HepG2 (cell line): Measurements from ENCODE around the gene FRMD8. TPM values are rescaled to one million over a fixed set of nuclear protein-coding genes. Genes with fewer than 3 reads are reported as not detected.

Experiments used
- ATF1 ChIP-seq: IDR thresholded peaks from 2 replicates; pipeline ENCODE4 v1.6.1; 2016; ENCODE audit warnings: mild to moderate bottlenecking, control low read depth
- GZF1 ChIP-seq: sonication (generic); formaldehyde crosslinking; IDR thresholded peaks from 2 replicates; pipeline ENCODE4 v1.5.1; 2020; ENCODE audit warnings: mild to moderate bottlenecking, missing genetic modification reagents
- HDAC2 ChIP-seq: sonication (generic); formaldehyde crosslinking; IDR thresholded peaks from 2 replicates; pipeline ENCODE4 v1.4.0; 2020; ENCODE audit warnings: missing genetic modification reagents
- MXI1 ChIP-seq: IDR thresholded peaks from 3 replicates; pipeline ENCODE4 v1.6.1; 2012; ENCODE audit warnings: low read depth, low read length, inconsistent platforms, borderline replicate concordance
- PAX8 ChIP-seq: sonication (generic); formaldehyde crosslinking; IDR thresholded peaks from 2 replicates; pipeline ENCODE4 v1.8.0; 2022; ENCODE audit warnings: mild to moderate bottlenecking, missing genetic modification reagents, borderline replicate concordance
- RAD21 ChIP-seq: fragments of 450-650 bp; formaldehyde crosslinking; IDR thresholded peaks from 2 replicates; pipeline ENCODE4 v1.5.0; 2020; ENCODE audit warnings: mild to moderate bottlenecking
- SMC3 ChIP-seq: IDR thresholded peaks from 2 replicates; pipeline ENCODE4 v1.6.1; 2011; ENCODE audit warnings: low read length, improper control_type of control experiment
- SP4 ChIP-seq: sonication (generic); formaldehyde crosslinking; IDR thresholded peaks from 2 replicates; pipeline ENCODE4 v1.8.1; 2023; ENCODE audit warnings: mild to moderate bottlenecking, missing genetic modification reagents
- ZC3H13 ChIP-seq: sonication (generic); formaldehyde crosslinking; IDR thresholded peaks from 2 replicates; pipeline ENCODE4 v1.8.1; 2023; ENCODE audit warnings: mild to moderate bottlenecking, missing genetic modification reagents, moderate library complexity
- ZNF607 ChIP-seq: sonication (generic); formaldehyde crosslinking; IDR thresholded peaks from 2 replicates; pipeline ENCODE4 v1.5.1; 2020; ENCODE audit warnings: missing genetic modification reagents, mild to moderate bottlenecking, borderline replicate concordance
- polyA plus RNA-seq, 8 experiments: library from polyadenylated mRNA; depleted of rRNA in 3 of 8; stranded (reverse) in 7 of 8; unstranded in 1 of 8; fragments of >200 nt; fragmentation: Illumina TruSeq in 4 of 8; extraction: Trizol in 4 of 8; gene quantifications; 2 replicates each; pipeline versions ENCODE4 v1.2.1 to v1.2.3, GENCODE V29; 2011 to 2016; ENCODE audit warnings: low read depth in 4 of 8, missing spikeins in 1 of 8, mixed read lengths in 1 of 8; ENCODE audit not compliant: insufficient read depth in 1 of 8
- total RNA-seq, 5 experiments: library from RNA; depleted of rRNA; stranded (reverse); fragments of >200 nt; fragmentation: Illumina TruSeq; extraction: Trizol; gene quantifications; 2 replicates each; pipeline ENCODE4 v1.2.3, GENCODE V29; 2016; ENCODE audit warnings: low read depth in 1 of 5
- TF ChIP-seq, protein P1 (sequence below): IDR thresholded peaks from 2 replicates; pipeline ENCODE4 v1.6.1; 2016; ENCODE audit warnings: missing genetic modification reagents, missing compliant biosample characterization
- TF ChIP-seq, protein P2 (sequence below): sonication (generic); formaldehyde crosslinking; IDR thresholded peaks from 2 replicates; pipeline ENCODE4 v1.5.0; 2020; ENCODE audit warnings: mild to moderate bottlenecking, missing genetic modification reagents, borderline replicate concordance
- TF ChIP-seq, protein P3 (sequence below), 2 experiments: sonication (generic) in 1 of 2; formaldehyde crosslinking in 1 of 2; IDR thresholded peaks; 2 replicates each; pipeline versions ENCODE4 v1.5.1 to v1.6.1; 2011 to 2020; ENCODE audit warnings: borderline replicate concordance in 1 of 2, low read depth in 1 of 2, low read length in 1 of 2, mild to moderate bottlenecking in 1 of 2, missing genetic modification reagents in 1 of 2, moderate library complexity in 1 of 2
- TF ChIP-seq, protein P4 (sequence below): sonication (generic); IDR thresholded peaks from 2 replicates; pipeline ENCODE4 v1.6.1; 2016; ENCODE audit warnings: low read depth, borderline replicate concordance
- TF ChIP-seq, protein P5 (sequence below): sonication (generic); formaldehyde crosslinking; IDR thresholded peaks from 2 replicates; pipeline ENCODE4 v1.5.0; 2020; ENCODE audit warnings: missing genetic modification reagents
- TF ChIP-seq, protein P6 (sequence below): sonication (generic); formaldehyde crosslinking; IDR thresholded peaks from 2 replicates; pipeline ENCODE4 v1.8.1; 2023; ENCODE audit warnings: mild to moderate bottlenecking, moderate library complexity, missing genetic modification reagents
- TF ChIP-seq, protein P7 (sequence below): sonication (generic); formaldehyde crosslinking; IDR thresholded peaks from 2 replicates; pipeline ENCODE4 v1.5.0; 2020; ENCODE audit warnings: mild to moderate bottlenecking, missing genetic modification reagents, moderate library complexity

Gene FRMD8
- total and polyA plus RNA-seq, 2 of the 13 experiments (the other 11 are each of a cell fraction or from before 2014, with no cell fraction given), result 5.8 to 20.6 TPM

DNA sequence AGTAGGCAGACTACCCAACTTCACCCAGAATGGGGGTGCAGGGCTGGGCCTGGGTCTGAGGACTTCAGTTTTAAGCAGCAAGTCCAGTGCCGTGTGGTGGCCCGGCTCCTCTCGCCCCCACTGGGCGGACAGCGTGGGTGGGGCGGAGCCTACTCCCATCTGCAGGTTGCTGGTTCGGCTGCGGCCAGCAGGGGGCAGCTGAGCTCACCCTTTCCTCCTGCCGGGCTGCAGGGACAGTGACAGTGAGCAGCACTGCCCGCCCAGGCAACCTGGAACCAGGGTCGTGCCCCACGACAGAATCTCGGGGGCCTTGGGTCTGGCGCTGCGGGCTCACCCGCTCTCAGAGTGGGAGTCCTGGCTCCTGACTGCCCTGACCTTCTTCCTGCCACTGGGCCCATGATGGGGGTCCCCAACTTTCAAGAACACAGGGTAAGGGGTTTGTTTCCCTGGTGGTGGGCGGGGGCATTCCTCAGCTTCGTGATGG, 29.9 kb downstream of the FRMD8 start (continued):
- TF ChIP-seq, protein P1, sequence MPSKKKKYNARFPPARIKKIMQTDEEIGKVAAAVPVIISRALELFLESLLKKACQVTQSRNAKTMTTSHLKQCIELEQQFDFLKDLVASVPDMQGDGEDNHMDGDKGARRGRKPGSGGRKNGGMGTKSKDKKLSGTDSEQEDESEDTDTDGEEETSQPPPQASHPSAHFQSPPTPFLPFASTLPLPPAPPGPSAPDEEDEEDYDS (CRISPR knock-in tag), result peak; percentile 29; the same call in 1 of the 2 replicates
- TF ChIP-seq, protein P2, sequence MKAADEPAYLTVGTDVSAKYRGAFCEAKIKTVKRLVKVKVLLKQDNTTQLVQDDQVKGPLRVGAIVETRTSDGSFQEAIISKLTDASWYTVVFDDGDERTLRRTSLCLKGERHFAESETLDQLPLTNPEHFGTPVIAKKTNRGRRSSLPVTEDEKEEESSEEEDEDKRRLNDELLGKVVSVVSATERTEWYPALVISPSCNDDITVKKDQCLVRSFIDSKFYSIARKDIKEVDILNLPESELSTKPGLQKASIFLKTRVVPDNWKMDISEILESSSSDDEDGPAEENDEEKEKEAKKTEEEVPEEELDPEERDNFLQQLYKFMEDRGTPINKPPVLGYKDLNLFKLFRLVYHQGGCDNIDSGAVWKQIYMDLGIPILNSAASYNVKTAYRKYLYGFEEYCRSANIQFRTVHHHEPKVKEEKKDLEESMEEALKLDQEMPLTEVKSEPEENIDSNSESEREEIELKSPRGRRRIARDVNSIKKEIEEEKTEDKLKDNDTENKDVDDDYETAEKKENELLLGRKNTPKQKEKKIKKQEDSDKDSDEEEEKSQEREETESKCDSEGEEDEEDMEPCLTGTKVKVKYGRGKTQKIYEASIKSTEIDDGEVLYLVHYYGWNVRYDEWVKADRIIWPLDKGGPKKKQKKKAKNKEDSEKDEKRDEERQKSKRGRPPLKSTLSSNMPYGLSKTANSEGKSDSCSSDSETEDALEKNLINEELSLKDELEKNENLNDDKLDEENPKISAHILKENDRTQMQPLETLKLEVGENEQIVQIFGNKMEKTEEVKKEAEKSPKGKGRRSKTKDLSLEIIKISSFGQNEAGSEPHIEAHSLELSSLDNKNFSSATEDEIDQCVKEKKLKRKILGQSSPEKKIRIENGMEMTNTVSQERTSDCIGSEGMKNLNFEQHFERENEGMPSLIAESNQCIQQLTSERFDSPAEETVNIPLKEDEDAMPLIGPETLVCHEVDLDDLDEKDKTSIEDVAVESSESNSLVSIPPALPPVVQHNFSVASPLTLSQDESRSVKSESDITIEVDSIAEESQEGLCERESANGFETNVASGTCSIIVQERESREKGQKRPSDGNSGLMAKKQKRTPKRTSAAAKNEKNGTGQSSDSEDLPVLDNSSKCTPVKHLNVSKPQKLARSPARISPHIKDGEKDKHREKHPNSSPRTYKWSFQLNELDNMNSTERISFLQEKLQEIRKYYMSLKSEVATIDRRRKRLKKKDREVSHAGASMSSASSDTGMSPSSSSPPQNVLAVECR (CRISPR knock-in tag), result peak; percentile 76
- TF ChIP-seq, protein P3, sequence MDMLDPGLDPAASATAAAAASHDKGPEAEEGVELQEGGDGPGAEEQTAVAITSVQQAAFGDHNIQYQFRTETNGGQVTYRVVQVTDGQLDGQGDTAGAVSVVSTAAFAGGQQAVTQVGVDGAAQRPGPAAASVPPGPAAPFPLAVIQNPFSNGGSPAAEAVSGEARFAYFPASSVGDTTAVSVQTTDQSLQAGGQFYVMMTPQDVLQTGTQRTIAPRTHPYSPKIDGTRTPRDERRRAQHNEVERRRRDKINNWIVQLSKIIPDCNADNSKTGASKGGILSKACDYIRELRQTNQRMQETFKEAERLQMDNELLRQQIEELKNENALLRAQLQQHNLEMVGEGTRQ (IDR thresholded peaks at IDR 0.05; ENCODE audit: low read depth, low read length), result no peak
- TF ChIP-seq, protein P3 (CRISPR knock-in tag; IDR thresholded peaks at IDR 0.05; ENCODE audit: borderline replicate concordance), result no peak
- TF ChIP-seq SMC3, result peak; percentile 56; the same call in 1 of the 2 replicates
- TF ChIP-seq, protein P4, sequence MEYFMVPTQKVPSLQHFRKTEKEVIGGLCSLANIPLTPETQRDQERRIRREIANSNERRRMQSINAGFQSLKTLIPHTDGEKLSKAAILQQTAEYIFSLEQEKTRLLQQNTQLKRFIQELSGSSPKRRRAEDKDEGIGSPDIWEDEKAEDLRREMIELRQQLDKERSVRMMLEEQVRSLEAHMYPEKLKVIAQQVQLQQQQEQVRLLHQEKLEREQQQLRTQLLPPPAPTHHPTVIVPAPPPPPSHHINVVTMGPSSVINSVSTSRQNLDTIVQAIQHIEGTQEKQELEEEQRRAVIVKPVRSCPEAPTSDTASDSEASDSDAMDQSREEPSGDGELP, result peak; percentile 49; the same call in 1 of the 2 replicates
- TF ChIP-seq ATF1 (CRISPR knock-in tag), result no peak
- TF ChIP-seq, protein P5, sequence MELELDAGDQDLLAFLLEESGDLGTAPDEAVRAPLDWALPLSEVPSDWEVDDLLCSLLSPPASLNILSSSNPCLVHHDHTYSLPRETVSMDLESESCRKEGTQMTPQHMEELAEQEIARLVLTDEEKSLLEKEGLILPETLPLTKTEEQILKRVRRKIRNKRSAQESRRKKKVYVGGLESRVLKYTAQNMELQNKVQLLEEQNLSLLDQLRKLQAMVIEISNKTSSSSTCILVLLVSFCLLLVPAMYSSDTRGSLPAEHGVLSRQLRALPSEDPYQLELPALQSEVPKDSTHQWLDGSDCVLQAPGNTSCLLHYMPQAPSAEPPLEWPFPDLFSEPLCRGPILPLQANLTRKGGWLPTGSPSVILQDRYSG, result 0 out of 2 replicates have a peak, but pooled peaks have one; percentile 55
- no peak for TF ChIP-seq GZF1 (CRISPR knock-in tag)
- no peak for TF ChIP-seq PAX8
- 0 out of 2 replicates have a peak, but pooled peaks have one; percentile 41 for TF ChIP-seq ZC3H13
- peak; percentile 65; the same call in 1 of the 3 replicates for TF ChIP-seq MXI1
- TF ChIP-seq, protein P6, sequence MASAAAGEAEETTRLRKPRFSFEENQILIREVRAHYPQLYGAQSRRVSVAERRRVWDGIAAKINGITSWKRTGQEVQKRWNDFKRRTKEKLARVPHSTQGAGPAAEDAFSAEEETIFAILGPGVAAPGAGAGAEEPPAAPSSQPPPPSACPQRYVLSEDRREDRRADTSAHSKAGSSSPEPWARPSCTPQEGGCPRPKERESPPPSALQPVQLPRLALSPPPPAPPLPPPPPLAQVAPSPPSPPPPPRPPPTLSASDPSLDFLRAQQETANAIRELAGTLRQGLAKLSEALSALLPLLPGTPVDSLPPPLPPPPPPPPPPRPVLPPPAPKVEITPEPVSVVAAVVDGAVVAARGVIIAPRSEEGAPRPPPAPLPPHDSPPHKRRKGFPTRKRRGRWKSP (CRISPR knock-in tag), result no peak
- TF ChIP-seq, protein P7, sequence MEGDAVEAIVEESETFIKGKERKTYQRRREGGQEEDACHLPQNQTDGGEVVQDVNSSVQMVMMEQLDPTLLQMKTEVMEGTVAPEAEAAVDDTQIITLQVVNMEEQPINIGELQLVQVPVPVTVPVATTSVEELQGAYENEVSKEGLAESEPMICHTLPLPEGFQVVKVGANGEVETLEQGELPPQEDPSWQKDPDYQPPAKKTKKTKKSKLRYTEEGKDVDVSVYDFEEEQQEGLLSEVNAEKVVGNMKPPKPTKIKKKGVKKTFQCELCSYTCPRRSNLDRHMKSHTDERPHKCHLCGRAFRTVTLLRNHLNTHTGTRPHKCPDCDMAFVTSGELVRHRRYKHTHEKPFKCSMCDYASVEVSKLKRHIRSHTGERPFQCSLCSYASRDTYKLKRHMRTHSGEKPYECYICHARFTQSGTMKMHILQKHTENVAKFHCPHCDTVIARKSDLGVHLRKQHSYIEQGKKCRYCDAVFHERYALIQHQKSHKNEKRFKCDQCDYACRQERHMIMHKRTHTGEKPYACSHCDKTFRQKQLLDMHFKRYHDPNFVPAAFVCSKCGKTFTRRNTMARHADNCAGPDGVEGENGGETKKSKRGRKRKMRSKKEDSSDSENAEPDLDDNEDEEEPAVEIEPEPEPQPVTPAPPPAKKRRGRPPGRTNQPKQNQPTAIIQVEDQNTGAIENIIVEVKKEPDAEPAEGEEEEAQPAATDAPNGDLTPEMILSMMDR (CRISPR knock-in tag), result peak; percentile 99
- 0 out of 2 replicates have a peak, but pooled peaks have one; percentile 40 for TF ChIP-seq SP4 (CRISPR knock-in tag)
- TF ChIP-seq HDAC2, result peak; percentile 73; the same call in 1 of the 2 replicates
- peak; percentile 98 for TF ChIP-seq RAD21
- no peak for TF ChIP-seq ZNF607 (CRISPR knock-in tag)
